Stimulated activated memory B cell treated with anti-CD40 and anti-IgM and Interleukin-4, amounts not matched to agents 10 μg/mL and 1 μg/mL and 100 μg/mL, for 72 hours (primary cell): ENCODE measurements around the gene CACNG8.

ENCODE experiments used
- ATAC-seq: fragments of 150-1000 bp; cut with Tn5 transposase; 2 replicates; pipeline ENCODE4 v1.10.0; 2021
- H3K27ac Mint-ChIP-seq: one replicate; pipeline ENCODE4 v1.8.0; 2022; ENCODE audit warnings: mild to moderate bottlenecking, mixed read lengths
- H3K27me3 Mint-ChIP-seq: one replicate; pipeline ENCODE4 v1.8.0; 2022; ENCODE audit warnings: mixed read lengths
- H3K36me3 Mint-ChIP-seq: one replicate; pipeline ENCODE4 v1.8.0; 2022; ENCODE audit warnings: mixed read lengths
- H3K4me1 Mint-ChIP-seq: one replicate; pipeline ENCODE4 v1.8.0; 2022; ENCODE audit warnings: mixed read lengths
- H3K4me3 Mint-ChIP-seq: one replicate; pipeline ENCODE4 v1.8.0; 2022; ENCODE audit warnings: mild to moderate bottlenecking, moderate library complexity, mixed read lengths
- H3K9me3 Mint-ChIP-seq: one replicate; pipeline ENCODE4 v1.8.0; 2022; ENCODE audit warnings: mixed read lengths

The CACNG8 gene

DNA sequence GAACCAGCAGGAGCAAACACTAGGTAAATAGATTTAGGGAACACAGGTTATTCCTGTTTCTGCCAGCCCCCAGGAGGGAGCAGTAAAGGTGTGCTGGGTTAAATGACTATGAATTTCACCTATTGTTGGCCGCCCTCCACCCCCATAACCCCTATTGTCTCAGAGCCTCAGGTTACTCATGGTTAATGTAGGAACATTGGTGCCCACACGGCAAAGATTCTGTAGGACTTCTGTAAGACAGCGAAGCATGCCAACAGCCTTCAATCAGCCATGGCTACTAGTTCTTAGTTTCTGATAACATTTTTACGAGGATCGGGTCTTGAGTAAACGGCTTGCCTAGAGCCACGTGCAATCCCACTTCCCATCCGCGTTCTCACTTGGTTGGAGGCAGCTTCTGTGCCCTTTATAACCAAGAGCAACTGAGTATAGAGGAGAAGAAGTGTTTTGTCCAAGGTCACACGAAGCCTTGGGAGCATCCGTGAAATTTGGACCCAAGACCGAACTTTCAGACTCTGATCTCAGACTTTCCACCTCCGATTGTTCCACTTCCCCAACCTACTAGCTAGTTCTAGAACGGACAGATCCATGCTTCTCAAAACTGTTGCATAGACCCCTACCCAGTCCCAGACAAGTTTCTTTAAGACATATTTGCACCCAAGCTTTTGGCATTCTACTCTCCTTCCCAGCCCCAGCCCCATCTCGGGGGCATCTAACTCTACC is 5.1 kb upstream of the CACNG8 start:
- peaks cover 68% of the 10 kb centered on the region for H3K27me3 Mint-ChIP-seq
- no peak overlapping the region for H3K4me3 Mint-ChIP-seq
- ATAC-seq, result no peak
- H3K36me3 Mint-ChIP-seq, result peaks cover 6% of the 10 kb centered on the region
- H3K4me1 Mint-ChIP-seq, result no peaks in the 10 kb centered on the region
- peaks cover 19% of the 10 kb centered on the region for H3K9me3 Mint-ChIP-seq
- no peak overlapping the region for H3K27ac Mint-ChIP-seq

DNA sequence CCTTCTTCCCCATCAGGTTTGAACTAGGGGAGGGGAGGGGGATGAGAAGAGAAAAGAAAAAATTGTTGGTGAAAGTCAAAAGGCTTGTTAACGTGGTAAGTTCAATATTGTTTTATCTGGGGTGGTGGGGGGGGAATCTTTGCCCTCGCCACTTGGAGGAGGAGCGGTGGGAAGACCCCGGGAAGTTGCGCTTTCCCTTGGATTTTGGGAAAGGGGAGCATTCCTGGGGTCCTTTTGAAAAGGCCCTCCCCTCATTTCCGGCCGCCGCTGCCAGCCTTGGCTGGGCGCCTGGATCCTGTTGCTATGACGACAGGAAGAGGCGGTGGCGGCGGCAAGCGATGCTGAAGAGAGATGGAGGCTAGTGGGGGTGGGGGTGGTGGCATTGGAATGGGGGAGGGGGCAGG is 4.6 kb upstream of the CACNG8 start:
- no peak overlapping the region for H3K4me3 Mint-ChIP-seq
- peaks cover 6% of the 10 kb centered on the region for H3K36me3 Mint-ChIP-seq
- no peaks in the 10 kb centered on the region for H3K4me1 Mint-ChIP-seq
- peaks cover 19% of the 10 kb centered on the region for H3K9me3 Mint-ChIP-seq
- H3K27me3 Mint-ChIP-seq, result peaks cover 69% of the 10 kb centered on the region
- ATAC-seq, result no peak
- H3K27ac Mint-ChIP-seq, result no peak overlapping the region

DNA sequence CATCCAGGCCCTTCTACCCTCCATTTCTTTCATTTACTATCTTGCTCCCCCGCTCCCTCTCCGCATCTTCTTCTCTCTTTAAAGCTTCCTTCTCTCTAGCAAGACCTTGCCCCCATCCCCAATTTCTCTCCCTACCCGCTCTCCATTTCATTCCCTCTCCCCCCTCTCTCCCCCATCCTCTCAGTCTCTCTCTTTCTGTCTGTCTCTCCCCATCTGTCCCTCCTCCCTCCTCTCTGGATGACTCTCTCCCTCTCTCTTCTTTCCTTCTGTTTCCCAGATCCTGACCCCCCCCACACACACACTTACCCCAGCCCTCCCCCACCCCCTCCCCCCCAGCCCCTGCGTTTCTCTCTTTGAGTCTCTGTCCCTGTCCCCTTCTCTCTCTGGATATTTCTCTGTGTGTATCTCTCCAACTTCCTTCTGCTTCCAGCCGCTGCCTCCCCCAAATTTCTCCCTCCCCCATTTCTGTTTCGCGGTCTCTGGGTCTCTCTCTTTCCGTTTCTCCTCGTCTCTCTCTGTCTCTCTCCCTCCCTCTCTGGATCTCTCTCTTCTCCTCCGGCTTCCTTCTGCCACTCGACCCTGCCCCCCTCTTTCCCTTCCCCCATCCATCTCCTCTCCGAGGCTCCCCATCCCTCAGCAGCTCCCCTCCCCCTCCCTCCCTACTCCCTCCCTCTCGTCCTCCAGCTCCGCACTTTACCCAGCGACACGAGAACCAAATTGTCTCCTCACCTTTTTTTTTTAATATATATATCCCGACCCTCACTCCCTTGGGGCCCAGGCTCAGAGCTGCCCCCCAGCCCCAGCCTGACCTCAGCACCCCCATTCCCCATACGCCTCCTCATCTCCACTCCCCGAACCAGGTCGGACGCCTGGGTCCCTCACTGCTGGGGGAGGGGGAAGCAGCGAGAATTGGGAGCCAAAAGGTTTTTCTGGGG is 3.6 kb upstream of the CACNG8 start:
- ATAC-seq, result no peak
- peaks cover 6% of the 10 kb centered on the region for H3K36me3 Mint-ChIP-seq
- H3K27me3 Mint-ChIP-seq, result peaks cover 78% of the 10 kb centered on the region
- H3K4me3 Mint-ChIP-seq, result no peak overlapping the region
- no peak overlapping the region for H3K27ac Mint-ChIP-seq
- peaks cover 23% of the 10 kb centered on the region for H3K9me3 Mint-ChIP-seq
- no peaks in the 10 kb centered on the region for H3K4me1 Mint-ChIP-seq

DNA sequence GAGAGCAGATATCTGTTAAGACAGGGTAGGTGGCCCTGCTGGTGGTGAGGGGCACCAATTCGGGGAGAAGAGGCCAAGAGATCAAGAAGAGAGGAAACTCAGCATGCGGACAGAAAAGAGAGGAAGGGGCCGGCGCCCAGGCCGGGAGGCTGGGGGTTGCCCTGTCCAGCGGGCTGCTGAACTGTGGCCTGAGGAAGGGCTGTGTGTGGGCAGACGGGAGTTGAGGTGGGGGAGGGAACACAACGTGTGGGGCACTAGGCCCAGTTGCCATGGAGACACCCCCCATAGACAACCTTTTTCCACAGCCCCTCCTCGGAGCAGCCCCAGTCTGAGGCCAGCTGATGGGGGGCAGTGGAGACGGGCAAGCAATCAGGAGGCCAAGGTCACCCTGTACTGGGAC is 2.5 kb upstream of the CACNG8 start:
- Mint-ChIP-seq H3K4me3 (no peak overlapping the region), H3K36me3 (peaks cover 12% of the 10 kb centered on the region), H3K4me1 (no peaks in the 10 kb centered on the region), H3K27me3 (peaks cover 86% of the 10 kb centered on the region), H3K27ac (no peak overlapping the region), H3K9me3 (peaks cover 27% of the 10 kb centered on the region)
- ATAC-seq, result no peak

DNA sequence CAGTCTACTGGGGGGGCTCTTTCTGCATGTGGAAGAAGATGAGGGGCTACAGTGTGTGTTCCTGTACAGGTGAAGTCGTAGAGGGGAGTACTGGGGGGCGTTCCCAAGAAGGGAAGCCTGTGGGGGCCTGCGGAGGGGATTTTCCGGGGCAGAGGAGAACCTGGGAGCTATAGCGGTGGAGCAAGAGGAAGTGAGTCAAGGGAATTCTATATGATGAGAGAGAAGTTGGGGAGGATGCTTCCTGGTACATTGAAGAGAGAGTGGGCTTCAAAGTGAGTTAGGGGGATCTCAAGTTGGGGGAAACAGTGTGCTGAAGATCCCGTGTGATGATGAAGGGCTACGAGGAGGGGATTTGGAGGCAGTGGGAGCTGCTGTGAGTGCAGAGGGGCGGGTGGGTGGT is 1.9 kb upstream of the CACNG8 start:
- Mint-ChIP-seq H3K27me3 (peaks cover 86% of the 10 kb centered on the region), H3K36me3 (peaks cover 12% of the 10 kb centered on the region), H3K9me3 (peaks cover 27% of the 10 kb centered on the region), H3K4me3 (no peak overlapping the region), H3K4me1 (no peaks in the 10 kb centered on the region), H3K27ac (no peak overlapping the region)
- no peak for ATAC-seq

DNA sequence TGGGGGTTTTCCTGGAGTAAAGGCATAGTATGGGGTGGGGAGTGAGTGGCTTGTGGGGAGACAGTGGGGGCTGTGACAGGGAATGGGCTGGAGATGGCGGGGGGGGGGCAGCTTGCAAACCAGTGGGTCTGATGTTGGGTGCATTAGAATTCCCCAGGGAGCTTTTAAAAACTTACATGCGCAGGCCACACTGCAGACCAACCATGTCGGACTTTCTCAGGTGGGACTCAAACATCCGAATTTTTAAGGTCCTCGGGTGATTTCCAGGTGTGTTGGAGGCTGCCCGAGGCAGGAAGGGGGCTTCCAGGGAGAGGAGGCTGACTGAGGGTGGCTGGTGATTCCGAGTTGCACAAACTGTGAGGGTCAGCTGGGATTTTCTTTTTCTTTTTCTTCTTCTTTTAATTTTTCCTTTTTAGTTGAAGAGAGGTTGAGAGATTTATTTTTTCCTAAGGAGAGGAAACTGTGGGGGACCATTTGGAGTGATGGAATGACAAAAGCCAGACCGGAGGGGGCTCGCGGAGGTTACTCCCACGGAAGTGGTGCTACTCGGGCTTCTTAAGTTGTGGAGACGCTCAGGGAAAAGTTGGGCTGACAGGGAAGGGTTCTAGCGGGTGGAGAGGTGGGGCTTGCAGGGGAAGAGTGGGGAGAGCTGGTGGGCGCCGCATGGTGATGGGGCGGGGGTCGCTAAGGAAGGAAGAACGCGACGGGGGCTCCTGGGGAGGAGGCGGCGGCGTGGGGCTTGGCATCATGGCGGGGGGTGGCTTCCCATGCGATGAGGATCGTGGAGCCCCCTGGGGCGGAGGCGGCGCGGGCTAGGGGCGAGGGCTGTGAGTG is 997 bp upstream of the CACNG8 start:
- Mint-ChIP-seq H3K27ac (no peak overlapping the region), H3K4me3 (no peak overlapping the region), H3K9me3 (peaks cover 27% of the 10 kb centered on the region), H3K4me1 (no peaks in the 10 kb centered on the region), H3K36me3 (peaks cover 12% of the 10 kb centered on the region), H3K27me3 (peaks cover 92% of the 10 kb centered on the region)
- no peak for ATAC-seq

DNA sequence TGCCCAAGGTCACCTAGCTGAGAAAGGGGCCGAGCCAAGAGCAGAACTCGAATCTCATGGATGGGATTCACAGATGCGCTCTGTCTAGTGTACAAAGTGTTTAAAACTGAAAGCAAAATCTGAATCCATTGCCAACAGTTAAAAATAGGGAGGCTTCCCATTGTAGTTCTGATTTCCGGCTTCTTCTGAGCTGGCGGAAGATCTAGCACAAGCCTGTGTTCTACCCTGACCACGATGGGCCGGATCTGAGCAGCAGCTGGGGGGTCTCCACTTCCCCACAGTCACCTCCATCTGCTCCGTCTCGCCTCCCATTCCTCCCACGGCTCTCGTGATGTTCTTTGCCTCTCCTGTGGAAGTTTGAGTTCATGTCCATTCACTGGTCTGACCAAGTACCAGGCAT is 2.4 kb downstream of the CACNG8 start:
- Mint-ChIP-seq H3K4me1 (no peaks in the 10 kb centered on the region), H3K27ac (no peak overlapping the region), H3K4me3 (no peak overlapping the region), H3K36me3 (peaks cover 6% of the 10 kb centered on the region), H3K9me3 (peaks cover 22% of the 10 kb centered on the region), H3K27me3 (peaks cover 63% of the 10 kb centered on the region)
- no peak for ATAC-seq

DNA sequence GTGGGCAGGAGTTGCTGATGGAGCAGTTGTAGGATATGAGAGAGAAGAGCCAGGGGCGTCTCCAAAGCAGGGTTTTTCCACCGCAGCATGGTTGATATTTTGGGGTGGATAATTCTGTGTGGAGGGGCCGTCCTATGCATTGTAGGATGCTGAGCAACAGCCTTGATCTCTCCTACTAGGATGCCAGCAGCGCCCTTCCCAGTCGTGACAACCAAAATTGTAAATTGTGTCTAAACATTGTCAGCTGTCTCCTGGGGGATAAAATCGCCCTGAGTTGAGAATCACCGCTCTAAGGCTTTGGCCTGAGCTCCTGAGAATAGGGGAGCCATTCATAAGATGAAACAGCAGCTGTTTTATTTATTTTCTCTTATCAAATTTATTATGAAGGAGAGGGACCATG is 4.2 kb downstream of the CACNG8 start:
- no peaks in the 10 kb centered on the region for H3K4me1 Mint-ChIP-seq
- H3K27me3 Mint-ChIP-seq, result peaks cover 51% of the 10 kb centered on the region
- H3K4me3 Mint-ChIP-seq, result no peak overlapping the region
- ATAC-seq, result no peak
- peaks cover 6% of the 10 kb centered on the region for H3K36me3 Mint-ChIP-seq
- peaks cover 16% of the 10 kb centered on the region for H3K9me3 Mint-ChIP-seq
- no peak overlapping the region for H3K27ac Mint-ChIP-seq

DNA sequence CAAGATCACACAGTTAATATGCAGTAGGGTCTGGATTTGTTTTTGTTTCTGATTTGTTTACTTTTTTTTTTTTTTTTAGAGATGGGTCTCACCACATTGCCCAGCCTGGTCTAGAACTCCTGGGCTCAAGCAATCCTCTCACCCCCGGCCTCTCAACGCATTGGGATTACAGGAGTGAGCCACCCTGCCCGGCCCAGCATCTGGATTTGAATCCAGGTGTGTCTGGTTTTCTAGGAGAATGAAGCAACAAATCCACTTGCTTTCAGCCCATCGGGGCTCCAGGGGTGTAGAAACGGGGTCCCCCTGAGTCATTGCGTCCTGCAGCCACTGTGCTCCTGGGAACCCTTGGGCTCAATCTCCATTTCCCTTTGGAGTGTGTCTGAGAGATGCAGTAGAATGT is 6.6 kb downstream of the CACNG8 start:
- H3K4me3 Mint-ChIP-seq, result no peak overlapping the region
- peaks cover 3% of the 10 kb centered on the region for H3K36me3 Mint-ChIP-seq
- peaks cover 8% of the 10 kb centered on the region for H3K9me3 Mint-ChIP-seq
- H3K27me3 Mint-ChIP-seq, result peaks cover 34% of the 10 kb centered on the region
- ATAC-seq, result no peak
- no peak overlapping the region for H3K27ac Mint-ChIP-seq
- no peaks in the 10 kb centered on the region for H3K4me1 Mint-ChIP-seq

DNA sequence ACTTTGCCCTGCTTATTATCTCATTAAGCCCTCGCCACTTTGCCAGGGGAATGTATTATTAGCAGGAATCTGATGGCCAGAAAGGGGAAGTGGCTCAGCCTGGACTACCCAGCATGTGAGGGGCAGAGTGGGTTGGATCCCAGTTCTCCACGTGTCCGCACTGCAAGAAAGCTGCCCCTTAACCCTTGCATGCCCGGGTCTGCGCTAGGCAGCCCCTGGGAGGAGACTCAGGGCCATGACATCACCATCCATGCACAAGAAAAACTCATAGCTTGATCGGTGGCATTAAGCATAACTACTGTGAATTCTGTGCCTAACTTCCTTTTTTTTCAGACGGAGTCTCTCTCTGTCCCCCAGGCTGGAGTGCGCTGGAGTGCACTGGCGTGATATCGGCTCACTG is 8.9 kb downstream of the CACNG8 start:
- Mint-ChIP-seq H3K27me3 (peaks cover 23% of the 10 kb centered on the region), H3K36me3 (no peaks in the 10 kb centered on the region), H3K4me3 (no peak overlapping the region), H3K9me3 (peaks cover 6% of the 10 kb centered on the region), H3K27ac (no peak overlapping the region), H3K4me1 (no peaks in the 10 kb centered on the region)
- no peak for ATAC-seq

DNA sequence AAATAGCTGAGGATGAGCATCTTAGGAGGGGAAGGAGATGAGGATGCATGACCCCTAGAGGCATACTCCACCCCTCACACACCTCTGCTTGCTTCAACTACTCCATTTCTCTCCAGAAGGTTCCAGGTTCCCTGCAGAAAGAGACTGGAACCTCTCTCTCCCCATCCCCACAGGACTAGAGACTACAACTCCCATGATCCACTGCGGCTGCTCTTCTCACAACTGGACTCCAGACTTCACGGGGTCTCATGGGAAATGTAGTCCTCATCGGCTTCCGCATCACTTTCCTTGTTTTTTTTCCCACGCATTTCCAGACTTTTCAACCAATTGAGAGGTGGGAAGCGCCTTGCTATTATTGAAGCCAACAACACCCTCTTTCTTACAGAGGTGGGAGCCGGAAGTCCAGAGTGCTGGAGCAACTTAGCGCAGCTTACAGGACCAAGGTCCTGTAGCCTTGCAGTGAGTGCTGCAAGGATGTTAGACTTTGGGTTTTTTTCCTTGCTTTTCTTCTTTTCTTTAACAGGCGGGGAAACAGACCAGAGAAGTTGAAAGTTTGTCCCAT is 14.8 kb downstream of the CACNG8 start:
- Mint-ChIP-seq H3K27me3 (peaks cover 63% of the 10 kb centered on the region), H3K27ac (no peak overlapping the region), H3K4me3 (peak overlapping the region; percentile 32), H3K9me3 (peaks cover 27% of the 10 kb centered on the region), H3K4me1 (peaks cover 7% of the 10 kb centered on the region), H3K36me3 (peaks cover 22% of the 10 kb centered on the region)
- ATAC-seq, result peak; percentile 73

DNA sequence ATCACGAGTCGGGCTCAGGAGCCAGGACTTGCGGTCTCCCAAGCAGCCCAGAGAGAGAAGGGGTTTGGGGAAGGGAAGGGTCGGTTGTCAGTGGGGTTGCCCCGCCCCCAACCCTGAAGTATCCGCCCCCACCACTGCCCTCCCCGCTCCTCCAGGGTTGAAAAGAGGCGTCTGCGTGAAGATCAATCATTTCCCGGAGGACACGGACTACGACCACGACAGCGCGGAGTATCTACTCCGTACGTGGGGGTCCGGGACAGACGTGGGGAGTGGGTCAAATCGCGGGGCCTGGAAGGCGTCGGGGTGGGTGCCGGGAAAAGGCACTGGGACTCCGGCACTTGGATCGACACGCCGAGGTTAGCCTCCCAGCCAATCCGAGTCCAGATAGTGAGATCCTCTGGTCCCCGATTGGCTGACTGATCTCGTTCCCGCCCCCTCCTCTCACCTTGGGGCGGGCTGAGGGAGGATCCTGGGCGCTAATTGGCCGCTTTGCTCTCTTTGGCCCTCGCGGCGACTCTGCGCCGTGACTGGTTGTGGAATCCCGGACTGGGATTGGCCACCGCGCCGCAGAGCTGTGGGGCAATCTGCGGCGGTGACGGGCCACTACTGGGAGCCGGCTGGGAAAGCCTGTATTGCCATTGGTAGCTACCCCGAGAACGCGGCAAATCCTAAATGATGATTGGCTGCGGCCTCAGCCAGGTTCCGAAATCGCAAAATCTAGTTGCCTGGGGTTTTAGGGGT is 15.4 kb downstream of the CACNG8 start:
- peaks cover 27% of the 10 kb centered on the region for H3K9me3 Mint-ChIP-seq
- peaks cover 63% of the 10 kb centered on the region for H3K27me3 Mint-ChIP-seq
- ATAC-seq, result no peak
- peak overlapping the region; percentile 32 for H3K4me3 Mint-ChIP-seq
- H3K27ac Mint-ChIP-seq, result no peak overlapping the region
- H3K36me3 Mint-ChIP-seq, result peaks cover 22% of the 10 kb centered on the region
- H3K4me1 Mint-ChIP-seq, result peaks cover 7% of the 10 kb centered on the region

DNA sequence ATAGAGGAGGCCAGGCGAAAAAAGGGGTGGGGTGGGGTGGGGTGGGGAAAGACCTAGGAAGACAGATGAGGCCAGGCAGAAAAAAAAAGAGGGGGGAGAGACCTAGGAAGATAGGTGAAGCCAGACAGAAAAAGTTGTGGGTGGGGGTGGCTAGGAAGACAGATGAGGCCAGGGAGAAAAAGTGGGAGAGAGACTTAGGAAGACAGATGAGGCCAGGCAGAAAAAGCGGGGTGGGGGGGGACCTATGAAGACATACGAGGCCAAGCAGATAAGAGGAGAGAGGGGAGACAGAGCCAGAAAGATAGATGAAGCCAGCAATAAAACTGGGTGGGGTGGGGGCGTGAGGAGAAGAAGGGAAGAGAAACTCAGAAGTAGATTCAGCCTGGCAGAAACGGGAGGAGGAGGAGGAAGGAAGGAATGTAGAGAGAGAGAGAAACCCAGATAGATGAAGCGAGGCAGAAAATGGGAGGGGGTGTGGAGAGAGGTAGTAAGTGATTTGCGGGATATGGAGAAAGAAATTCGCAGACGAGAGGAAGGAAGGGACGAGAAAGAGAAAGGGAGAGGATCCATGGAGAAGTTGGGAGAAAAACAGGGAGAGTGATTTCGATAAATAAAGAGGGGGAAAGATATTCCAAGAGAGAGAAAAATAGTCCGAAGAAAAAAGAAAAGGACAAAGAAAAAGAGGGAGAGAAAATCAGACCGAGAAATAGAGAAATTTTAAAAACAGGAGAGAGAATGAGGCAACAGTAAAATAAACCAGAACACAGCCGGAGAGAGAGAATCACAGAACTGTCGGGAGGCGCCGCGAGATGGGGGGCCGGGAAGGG is 16.5 kb downstream of the CACNG8 start:
- no peak overlapping the region for H3K4me3 Mint-ChIP-seq

More for the DNA sequence above, 16.5 kb downstream of the CACNG8 start:
- no peak overlapping the region for H3K27ac Mint-ChIP-seq
- peaks cover 7% of the 10 kb centered on the region for H3K4me1 Mint-ChIP-seq
- no peak for ATAC-seq
- peaks cover 22% of the 10 kb centered on the region for H3K36me3 Mint-ChIP-seq
- H3K27me3 Mint-ChIP-seq, result peaks cover 63% of the 10 kb centered on the region
- H3K9me3 Mint-ChIP-seq, result peaks cover 27% of the 10 kb centered on the region
